Coronary artery (tissue), 2 donors: ENCODE measurements around the gene AP1S3.

ENCODE experiments used
- DNase-seq: peaks from one replicate; pipeline ENCODE4 v3.0.0-alpha.2; 2017; ENCODE audit warnings: low spot score
- H3K27ac ChIP-seq, 2 donors: fragments of 200-600 bp; sonication (generic); one replicate each; pipeline ENCODE4 v1.5.1; 2016 to 2019
- H3K4me3 ChIP-seq: fragments of 200-600 bp; sonication (generic); 2 replicates; pipeline ENCODE4 v1.5.1; 2016; ENCODE audit warnings: mild to moderate bottlenecking, moderate library complexity
- TF ChIP-seq, protein P1 (sequence below): fragments of 200-600 bp; sonication (generic); IDR thresholded peaks from one replicate; pipeline ENCODE4 v1.5.1; 2019; ENCODE audit warnings: antibody characterized with exemption

AP1S3 gene

DNA sequence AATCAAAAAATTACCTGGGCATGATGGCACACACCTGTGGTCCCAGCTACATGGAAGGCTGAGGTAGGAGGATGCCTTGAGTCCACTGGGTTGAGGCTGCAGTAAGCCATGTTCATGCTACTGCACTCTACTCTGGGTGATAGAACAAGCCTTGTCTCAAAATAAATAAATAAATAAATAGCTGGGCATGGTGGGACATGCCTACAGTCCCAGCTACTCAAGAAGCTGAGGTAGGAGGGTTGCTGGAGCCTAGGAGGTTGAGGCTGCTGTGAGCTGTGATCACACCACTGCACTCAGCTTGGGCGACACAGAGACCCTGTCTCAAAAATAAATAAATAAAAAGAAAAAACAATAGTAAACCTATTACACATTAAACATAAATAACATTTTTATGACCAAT lies 3.0 kb downstream of the AP1S3 start:
- H3K27ac ChIP-seq = no peak overlapping the region
- DNase-seq = no peak
- H3K4me3 ChIP-seq = no peak overlapping the region
- TF ChIP-seq, protein P1, sequence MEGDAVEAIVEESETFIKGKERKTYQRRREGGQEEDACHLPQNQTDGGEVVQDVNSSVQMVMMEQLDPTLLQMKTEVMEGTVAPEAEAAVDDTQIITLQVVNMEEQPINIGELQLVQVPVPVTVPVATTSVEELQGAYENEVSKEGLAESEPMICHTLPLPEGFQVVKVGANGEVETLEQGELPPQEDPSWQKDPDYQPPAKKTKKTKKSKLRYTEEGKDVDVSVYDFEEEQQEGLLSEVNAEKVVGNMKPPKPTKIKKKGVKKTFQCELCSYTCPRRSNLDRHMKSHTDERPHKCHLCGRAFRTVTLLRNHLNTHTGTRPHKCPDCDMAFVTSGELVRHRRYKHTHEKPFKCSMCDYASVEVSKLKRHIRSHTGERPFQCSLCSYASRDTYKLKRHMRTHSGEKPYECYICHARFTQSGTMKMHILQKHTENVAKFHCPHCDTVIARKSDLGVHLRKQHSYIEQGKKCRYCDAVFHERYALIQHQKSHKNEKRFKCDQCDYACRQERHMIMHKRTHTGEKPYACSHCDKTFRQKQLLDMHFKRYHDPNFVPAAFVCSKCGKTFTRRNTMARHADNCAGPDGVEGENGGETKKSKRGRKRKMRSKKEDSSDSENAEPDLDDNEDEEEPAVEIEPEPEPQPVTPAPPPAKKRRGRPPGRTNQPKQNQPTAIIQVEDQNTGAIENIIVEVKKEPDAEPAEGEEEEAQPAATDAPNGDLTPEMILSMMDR = no peak

DNA sequence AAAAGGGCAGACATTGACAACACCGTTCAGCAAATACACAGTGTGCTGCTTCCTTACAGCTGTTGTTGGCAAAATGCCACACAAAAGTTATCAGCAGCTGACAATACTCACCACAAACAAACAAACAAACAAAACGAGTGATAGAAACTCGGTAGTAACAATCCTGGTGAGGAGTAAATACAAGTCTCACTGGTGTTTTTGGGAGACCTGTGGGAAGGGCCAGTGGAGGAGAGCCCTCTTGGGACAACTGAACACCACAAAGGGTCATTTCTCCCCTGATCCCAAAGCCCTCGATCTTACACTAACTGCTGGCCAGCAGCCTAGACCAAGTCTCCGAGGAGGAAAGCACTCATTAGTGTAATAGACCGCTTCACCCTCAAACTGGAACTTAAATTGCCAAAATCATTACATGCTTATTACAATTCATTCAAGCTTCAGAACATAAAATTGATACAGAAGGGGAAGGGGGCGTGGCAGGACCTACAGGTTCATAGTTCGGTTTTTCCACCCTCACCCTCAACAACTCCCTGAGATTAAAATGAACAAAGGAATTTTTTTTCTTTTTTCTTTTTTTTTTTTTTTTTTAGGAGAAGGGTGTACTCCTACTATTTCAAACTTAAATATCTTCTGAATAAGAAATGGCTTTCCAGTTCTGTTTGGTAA lies 5.0 kb downstream of the AP1S3 start:
- Histone ChIP-seq H3K27ac (no peak overlapping the region), H3K4me3 (no peak overlapping the region)
- DNase-seq = no peak
- TF ChIP-seq, protein P1 = no peak

DNA sequence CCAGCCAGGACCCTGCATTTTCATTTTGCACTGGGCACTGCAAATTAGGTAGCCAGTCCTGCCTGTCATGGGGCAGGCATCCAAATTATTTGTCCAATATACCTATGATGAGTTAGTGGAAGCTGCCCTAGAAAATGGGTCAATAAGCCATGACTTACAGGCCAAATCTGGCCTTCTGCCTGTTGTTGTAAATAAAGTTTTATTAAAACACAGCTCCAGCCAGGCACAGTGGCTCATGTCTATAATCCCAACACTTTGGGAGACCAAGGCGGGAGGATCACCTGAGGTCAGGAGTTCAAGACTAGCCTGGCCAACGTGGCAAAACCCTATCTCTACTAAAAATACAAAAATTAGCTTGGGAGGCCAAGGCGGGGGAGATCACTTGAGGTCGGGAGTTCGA lies 8.3 kb downstream of the AP1S3 start:
- TF ChIP-seq, protein P1 = no peak
- no peak for DNase-seq
- no peak overlapping the region for H3K4me3 ChIP-seq
- no peak overlapping the region for H3K27ac ChIP-seq

DNA sequence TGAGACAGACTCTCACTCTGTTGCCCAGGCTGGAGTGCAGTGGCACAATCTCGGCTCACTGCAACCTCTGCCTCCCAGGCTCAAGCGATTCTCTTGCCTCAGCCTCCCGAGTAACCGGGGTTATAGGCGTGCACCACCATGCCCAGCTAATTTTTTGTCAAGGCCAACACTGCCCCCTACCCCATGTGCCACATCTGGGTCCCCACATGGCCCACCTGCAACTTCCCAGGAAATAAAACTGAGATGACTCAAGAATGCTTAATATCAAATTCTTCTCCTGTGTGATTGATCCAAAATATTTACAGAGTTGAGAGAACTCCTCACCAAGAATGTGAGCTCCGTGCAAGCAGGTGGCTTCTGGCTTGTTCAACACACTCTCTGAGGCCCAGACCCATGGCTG lies 9.1 kb downstream of the AP1S3 start:
- TF ChIP-seq, protein P1 = no peak
- DNase-seq = no peak
- Histone ChIP-seq H3K27ac (no peak overlapping the region), H3K4me3 (no peak overlapping the region)

DNA sequence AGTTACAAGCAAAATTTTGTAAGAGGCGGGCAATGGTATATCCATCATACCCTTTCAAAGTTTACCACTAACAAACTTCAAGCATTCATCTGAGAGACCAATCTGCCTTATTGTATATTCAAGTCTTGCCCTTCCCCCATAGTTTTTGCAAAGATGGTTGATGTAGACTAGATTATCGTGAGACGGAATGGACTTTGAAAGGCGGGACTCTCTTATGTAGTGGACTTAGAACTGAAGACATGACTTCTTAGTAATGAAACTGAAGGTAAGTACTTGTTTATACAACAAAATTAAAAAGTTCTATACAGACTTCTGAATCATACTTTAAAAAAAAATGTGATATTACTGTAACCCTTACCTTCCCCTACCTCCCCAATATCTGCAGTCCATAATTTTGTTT lies 10.4 kb downstream of the AP1S3 start:
- TF ChIP-seq, protein P1 = no peak
- no peak for DNase-seq
- H3K4me3 ChIP-seq = no peak overlapping the region
- H3K27ac ChIP-seq = no peak overlapping the region

DNA sequence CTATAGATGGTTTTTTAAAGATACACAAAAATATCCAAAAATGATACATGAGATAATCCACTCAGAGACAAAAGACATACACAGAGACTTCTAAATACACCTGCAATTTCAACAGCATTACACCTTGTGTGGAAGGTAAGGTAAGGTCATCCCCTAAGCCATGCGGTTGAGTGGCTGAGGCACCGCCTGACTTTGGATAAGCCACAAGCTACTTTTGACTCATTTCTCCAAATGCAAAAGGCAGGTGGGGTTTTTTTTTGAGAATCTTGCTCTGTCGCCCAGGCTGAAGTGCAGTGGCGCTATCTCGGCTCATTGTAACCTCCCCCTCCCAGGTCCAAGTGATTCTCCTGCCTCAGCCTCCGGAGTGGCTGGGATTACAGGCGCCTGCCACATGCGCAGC lies 13.1 kb downstream of the AP1S3 start:
- no peak for DNase-seq
- TF ChIP-seq, protein P1 = no peak
- H3K4me3 ChIP-seq = no peak overlapping the region
- H3K27ac ChIP-seq = no peak overlapping the region

DNA sequence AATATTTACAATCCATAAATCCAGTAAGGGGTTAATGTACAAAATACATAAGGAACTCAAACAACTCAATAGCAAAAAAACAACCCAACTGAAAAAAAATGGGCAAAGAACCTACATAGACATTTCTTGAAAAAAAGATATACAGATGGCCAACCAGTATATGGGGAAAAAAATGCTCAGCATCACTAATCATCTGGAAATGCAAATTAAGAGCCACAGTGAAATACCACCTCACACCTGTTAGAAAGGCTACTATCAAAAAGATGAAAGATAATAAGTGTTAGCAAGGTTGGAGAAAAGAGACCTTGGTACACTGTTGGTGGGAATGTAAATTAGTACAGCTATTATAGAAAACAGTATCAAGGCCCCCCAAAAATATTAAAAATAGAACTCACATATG lies 14.6 kb downstream of the AP1S3 start:
- no peak for DNase-seq
- Histone ChIP-seq H3K27ac (no peak overlapping the region), H3K4me3 (no peak overlapping the region)
- TF ChIP-seq, protein P1 = no peak
